SHP77 treated with DMSO at 0.1 percent for 48 hours (cell line): ENCODE data around the gene CHID1.

Experiments used
- DNase-seq: peaks from one replicate; lab custom pipeline; 2025; lab: John Stamatoyannopoulos, UW

The CHID1 gene

GRCh38 chr11:836274-836673 lies 74.3 kb downstream of the CHID1 start:
- DNase-seq = no peak

DNA sequence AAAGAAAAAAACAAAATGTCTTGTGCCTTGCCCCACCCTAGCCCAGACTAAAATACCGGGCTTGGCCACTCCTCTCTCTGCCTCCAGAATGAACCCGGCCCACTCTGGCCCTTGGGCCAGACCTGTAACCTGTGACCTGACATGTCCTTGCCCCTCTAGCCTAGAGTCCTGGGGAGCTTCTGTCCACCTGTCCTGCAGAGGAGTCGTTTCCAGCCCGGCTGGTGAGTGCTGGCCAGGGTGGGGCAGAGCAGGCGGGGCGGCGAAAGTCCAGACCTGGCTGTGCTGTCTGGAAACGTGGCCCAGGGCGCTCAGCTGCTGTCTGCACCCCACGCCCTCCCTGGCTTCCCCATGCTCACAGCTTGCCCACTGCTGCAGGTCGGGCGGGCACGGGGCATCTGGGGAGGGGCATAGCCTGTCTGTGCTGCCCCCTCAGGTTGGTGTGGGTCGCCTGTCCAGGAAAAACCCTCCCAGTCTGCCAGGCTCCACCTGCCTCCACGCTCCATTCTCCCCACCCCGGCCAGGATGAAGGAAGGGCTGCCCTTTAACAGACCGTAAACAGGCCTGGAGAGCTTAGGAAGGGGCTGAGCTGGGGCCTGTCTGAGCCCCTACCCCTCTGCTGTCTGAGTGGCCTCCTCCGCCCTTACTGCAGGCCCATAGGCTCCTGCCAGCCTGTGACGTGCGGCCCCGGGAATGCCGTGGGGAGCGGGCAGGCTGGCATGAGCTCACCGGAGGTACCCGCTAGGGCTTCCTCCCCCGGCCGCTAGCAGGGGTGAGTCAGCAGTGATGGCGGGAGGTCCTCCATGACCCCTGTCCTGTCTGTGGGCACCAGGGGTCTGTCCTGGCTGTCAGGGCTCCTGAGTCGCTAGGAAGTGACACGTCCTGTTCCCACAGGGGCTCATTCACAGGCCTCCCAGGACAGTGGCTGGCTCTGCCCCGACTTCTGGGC lies 76.0 kb downstream of the CHID1 start:
- DNase-seq = no peak

DNA sequence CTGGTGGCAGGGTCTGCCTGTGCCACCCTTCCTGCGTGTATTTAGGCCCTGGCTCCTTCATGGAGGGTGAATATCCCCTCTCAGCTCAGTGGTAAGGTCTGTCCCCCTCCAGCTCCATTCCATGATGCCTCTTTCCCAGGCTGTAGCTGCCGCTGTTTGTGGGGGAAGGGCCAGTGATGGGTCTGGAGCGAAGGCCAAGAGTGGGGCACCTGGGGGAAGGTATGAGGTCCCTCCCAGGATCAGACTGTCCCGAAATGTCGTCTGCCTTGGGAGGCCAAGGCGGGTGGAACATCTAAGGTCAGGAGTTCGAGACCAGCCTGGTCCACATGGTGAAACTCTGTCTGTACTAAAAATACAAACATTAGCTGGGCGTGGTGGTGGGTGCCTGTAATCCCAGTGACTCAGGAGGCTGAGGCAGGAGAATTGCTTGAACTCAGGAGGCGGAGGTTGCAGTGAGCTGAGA lies 76.7 kb downstream of the CHID1 start:
- no peak for DNase-seq

DNA sequence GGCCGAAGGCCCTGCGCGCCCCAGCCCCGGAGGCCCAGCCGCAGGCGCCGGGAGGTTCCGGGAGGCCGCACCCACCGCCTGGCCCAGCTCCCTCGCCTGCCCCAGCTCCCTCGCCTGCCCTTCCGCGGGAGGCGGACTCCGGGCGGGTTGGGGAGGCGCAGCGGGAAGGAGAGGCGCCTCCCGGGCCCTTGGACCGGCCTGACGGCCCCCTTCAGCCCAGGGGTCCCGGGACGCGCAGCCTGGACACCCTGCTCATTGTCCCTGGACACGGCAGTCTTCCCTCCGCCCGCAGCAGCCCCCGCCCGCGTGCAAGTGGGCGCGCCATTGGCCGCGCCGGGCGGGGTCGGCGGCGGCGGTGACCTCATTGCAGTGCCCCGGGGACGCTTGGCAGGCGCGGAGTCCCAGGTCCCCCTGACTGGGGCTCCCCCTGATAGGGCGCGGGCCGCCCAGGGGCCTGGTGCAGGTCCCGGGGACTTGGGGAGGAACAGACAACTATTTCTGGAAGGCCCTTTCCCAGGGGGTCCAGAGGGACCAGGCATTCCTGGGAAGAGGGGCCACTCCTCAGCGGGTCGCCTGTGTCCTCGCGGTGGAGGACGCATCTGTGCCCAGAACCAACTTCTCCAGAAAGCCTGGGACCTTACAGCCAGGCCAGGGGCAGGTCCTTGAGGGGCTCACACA lies 77.4 kb downstream of the CHID1 start:
- DNase-seq = no peak

DNA sequence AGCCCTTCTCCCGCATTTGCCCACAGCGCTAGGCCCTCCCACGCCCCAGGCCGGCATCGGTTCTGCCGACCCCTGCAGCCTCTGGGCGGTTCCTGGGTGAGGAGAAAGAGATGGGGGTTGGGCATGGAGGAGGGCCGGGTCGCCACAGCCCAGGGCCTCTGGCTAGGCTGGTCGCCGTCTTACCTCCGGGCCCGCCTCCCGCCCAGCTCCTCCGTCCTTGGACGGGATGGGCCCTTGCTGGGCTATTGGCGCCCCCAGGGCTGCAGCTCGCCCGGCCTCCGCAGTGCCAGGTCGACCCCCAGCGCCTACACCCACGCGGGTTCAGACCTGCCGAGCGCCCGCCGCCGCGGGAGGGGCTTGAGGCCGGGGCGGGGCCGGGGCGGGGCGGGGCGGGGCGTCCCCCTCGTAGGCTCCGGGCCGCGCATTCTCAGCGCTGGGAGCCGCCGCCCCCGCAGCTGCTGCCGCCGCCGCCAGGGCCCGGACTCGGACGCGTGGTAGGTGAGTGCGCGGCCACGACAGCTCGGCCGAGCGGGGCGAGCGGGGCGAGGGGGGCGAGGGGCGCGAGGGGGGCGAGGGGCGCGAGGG lies 78.0 kb downstream of the CHID1 start, which contains the start of gene CD151:
Gene CD151, plus strand, starts transcription at position 424 of the 585 bp plus-strand sequence. CDS start 3,118 bp downstream, outside the sequence.
- no peak for DNase-seq

GRCh38 chr11:831961-832528 lies 78.6 kb downstream of the CHID1 start:
- DNase-seq = no peak

DNA sequence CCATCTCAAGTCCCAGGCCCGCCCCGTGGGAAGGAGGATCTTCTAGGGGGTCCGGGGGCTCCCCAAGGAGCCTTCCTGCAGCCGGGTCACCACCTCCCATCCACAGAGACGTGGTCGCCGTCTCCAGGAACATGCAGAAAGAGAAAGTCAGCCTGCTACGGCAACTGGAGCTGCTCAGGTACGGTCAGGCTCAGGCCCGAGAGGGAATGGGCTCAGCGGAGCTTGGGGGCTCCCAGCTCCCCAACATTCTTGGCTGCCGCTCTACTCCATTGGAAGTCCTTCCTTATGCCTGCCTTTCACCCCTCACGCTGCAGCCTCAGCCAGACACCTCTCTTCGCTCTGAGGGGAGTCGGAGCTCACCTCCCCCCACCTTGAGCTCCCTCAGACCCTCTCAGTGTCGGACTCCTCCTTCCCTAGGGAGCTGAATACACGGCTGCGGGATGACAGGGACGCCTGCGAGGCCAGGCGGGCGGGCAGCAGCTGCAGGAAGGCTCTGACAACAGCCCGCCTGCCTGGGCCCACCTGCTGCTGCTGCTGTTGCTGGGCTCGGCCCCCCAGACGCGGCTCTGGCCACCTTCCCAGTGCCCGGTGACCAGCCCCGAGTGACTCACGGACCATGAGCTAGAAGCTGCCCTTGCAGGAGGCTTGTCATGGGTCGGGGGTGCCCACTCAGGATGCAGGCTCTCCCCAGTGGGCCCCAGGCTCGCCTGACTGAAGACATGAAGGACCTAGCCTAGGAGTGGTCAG lies 79.3 kb downstream of the CHID1 start:
- no peak for DNase-seq

GRCh38 chr11:830295-831117 lies 80.1 kb downstream of the CHID1 start:
- no peak for DNase-seq

- no peak for DNase-seq
These were observed 80.7 kb downstream of the CHID1 start for GRCh38 chr11:829847-830294.

GRCh38 chr11:829176-829846 lies 81.3 kb downstream of the CHID1 start:
- no peak for DNase-seq

GRCh38 chr11:828506-829175 lies 82.0 kb downstream of the CHID1 start:
- no peak for DNase-seq

DNA sequence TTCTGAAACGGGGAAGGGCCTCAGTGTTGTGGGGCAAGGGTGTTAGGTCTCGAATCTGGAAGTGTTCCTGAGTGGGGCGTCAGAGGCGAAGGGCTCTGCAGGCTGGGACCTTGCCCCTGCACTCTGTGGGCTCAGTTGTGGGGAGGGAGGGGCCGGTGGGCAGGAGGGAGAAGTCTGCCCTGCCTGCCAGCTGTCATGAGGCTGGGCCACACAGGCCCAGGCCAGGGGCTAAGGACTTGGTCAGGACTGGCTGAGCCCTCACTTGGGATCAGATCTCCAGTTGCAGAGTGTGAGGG lies 82.8 kb downstream of the CHID1 start, which contains the start of gene CRACR2B:
Gene CRACR2B, plus strand, starts transcription at position 23 of the 296 bp plus-strand sequence. CDS start 689 bp downstream, outside the sequence.
- no peak for DNase-seq

GRCh38 chr11:827146-827896 lies 83.3 kb downstream of the CHID1 start:
- DNase-seq = no peak

- DNase-seq = no peak
These were observed 83.8 kb downstream of the CHID1 start for GRCh38 chr11:826836-827145.

DNA sequence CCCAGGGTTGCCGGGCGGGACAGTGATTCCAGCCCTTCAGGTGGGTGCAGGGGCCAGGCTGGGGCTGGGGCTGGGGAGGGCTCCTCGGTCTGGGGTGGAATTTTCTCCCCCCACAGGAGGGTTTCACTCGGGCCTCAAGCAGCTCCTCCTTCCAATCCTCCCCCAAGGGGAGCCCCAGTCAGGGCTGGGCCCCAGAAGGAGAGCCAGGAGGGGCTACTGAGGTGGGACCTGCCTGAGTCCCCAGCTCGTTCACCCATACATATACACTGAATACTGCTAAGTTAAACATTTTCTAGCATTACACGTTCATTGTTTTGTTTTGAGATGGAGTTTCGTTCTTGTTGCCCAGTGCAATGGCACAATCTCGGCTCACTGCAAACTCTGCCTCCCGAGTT lies 84.4 kb downstream of the CHID1 start:
- DNase-seq = no peak

- no peak for DNase-seq
These were observed 85.0 kb downstream of the CHID1 start for GRCh38 chr11:825366-826226.

GRCh38 chr11:824942-825341 lies 85.7 kb downstream of the CHID1 start:
- no peak for DNase-seq

GRCh38 chr11:824292-824880 lies 86.2 kb downstream of the CHID1 start:
- peak; percentile 45 for DNase-seq
